HepG2 (cell line): Measurements from ENCODE around the gene B4GALT1. TPM values are rescaled to one million over a fixed set of nuclear protein-coding genes. Genes with fewer than 3 reads are reported as not detected.

Source experiments
- ARHGAP35 ChIP-seq: sonication (generic); formaldehyde crosslinking; IDR thresholded peaks from 2 replicates; pipeline ENCODE4 v1.9.0; 2022; ENCODE audit warnings: mild to moderate bottlenecking, inconsistent platforms, moderate library complexity, missing genetic modification reagents, borderline replicate concordance
- ARID3A ChIP-seq: IDR thresholded peaks from 2 replicates; pipeline ENCODE4 v1.6.1; 2012; ENCODE audit warnings: low read depth, low read length, improper control_type of control experiment
- ASH2L ChIP-seq: fragments of 300-600, 200-600 bp; sonication (generic); IDR thresholded peaks from 2 replicates; pipeline ENCODE4 v1.7.0; 2017; ENCODE audit warnings: low read depth, mild to moderate bottlenecking, moderate library complexity, mixed read lengths, low read length; ENCODE audit not compliant: insufficient read length
- BRD4 ChIP-seq: sonication (generic); formaldehyde crosslinking; IDR thresholded peaks from 2 replicates; pipeline ENCODE4 v1.4.0; 2020; ENCODE audit warnings: missing genetic modification reagents
- CREB1 ChIP-seq, 2 experiments: fragments of 450-650 bp in 1 of 2; IDR thresholded peaks; 2 replicates each; pipeline ENCODE4 v1.6.1; 2016 to 2017; ENCODE audit warnings: control low read depth in 1 of 2, mild to moderate bottlenecking in 1 of 2, missing compliant biosample characterization in 1 of 2, missing genetic modification characterization in 1 of 2
- DR1 ChIP-seq: sonication (generic); formaldehyde crosslinking; IDR thresholded peaks from 2 replicates; pipeline ENCODE4 v1.8.0; 2021; ENCODE audit warnings: mild to moderate bottlenecking, missing genetic modification reagents, inconsistent platforms
- GATAD2A ChIP-seq: IDR thresholded peaks from 2 replicates; pipeline ENCODE4 v1.6.1; 2016
- HDAC1 ChIP-seq: sonication (generic); formaldehyde crosslinking; IDR thresholded peaks from 2 replicates; pipeline ENCODE4 v1.5.1; 2020; ENCODE audit warnings: mild to moderate bottlenecking, missing genetic modification reagents
- HOXA7 ChIP-seq: sonication (generic); formaldehyde crosslinking; IDR thresholded peaks from 2 replicates; pipeline ENCODE4 v1.8.1; 2022; ENCODE audit warnings: mild to moderate bottlenecking, missing genetic modification reagents, moderate library complexity
- MAF1 ChIP-seq: sonication (generic); formaldehyde crosslinking; IDR thresholded peaks from 2 replicates; pipeline ENCODE4 v1.5.0; 2020; ENCODE audit warnings: missing genetic modification reagents, borderline replicate concordance
- MAFK ChIP-seq, 2 experiments: IDR thresholded peaks in 1 of 2; conservative IDR thresholded peaks in 1 of 2; 2 replicates each; pipeline ENCODE4 v1.6.1; 2011; ENCODE audit warnings: improper control_type of control experiment in 2 of 2, low read length in 2 of 2
- MBNL3 ChIP-seq: fragments of 250-450 bp; sonication (Bioruptor Pico); conservative IDR thresholded peaks from 2 replicates; pipeline ENCODE4 v1.8.0; 2022; ENCODE audit warnings: mild to moderate bottlenecking, inconsistent platforms
- MEF2D ChIP-seq: sonication (generic); formaldehyde crosslinking; IDR thresholded peaks from 2 replicates; pipeline ENCODE4 v1.5.1; 2020; ENCODE audit warnings: mild to moderate bottlenecking, missing genetic modification reagents
- MLX ChIP-seq: IDR thresholded peaks from 2 replicates; pipeline ENCODE4 v1.6.1; 2016
- NR2C2 ChIP-seq: sonication (generic); formaldehyde crosslinking; IDR thresholded peaks from 2 replicates; pipeline ENCODE4 v1.4.0; 2020; ENCODE audit warnings: missing genetic modification reagents, mild to moderate bottlenecking, moderate library complexity, borderline replicate concordance
- NR2F6 ChIP-seq, 2 experiments: IDR thresholded peaks; 2 replicates each; pipeline ENCODE4 v1.6.1; 2016; ENCODE audit warnings: antibody characterized with exemption in 1 of 2, mild to moderate bottlenecking in 1 of 2
- PAXIP1 ChIP-seq: sonication (generic); formaldehyde crosslinking; conservative IDR thresholded peaks from 2 replicates; pipeline ENCODE4 v1.4.0; 2020; ENCODE audit warnings: mild to moderate bottlenecking, missing genetic modification reagents, moderate library complexity
- SOX13 ChIP-seq, 3 experiments: fragments of 450-650 bp in 1 of 3; sonication (generic) in 1 of 3; formaldehyde crosslinking in 1 of 3; IDR thresholded peaks in 2 of 3; conservative IDR thresholded peaks in 1 of 3; 2 replicates each; pipeline versions ENCODE4 v1.5.0 to v1.6.1; 2016 to 2020; ENCODE audit warnings: antibody characterized with exemption in 1 of 3, mild to moderate bottlenecking in 1 of 3, missing compliant biosample characterization in 1 of 3, missing genetic modification reagents in 1 of 3, moderate library complexity in 1 of 3
- SOX5 ChIP-seq: IDR thresholded peaks from 2 replicates; pipeline ENCODE4 v1.6.1; 2016; ENCODE audit warnings: borderline replicate concordance
- SOX6 ChIP-seq, 2 experiments: fragments of 450-650 bp in 1 of 2; sonication (generic) in 1 of 2; formaldehyde crosslinking in 1 of 2; IDR thresholded peaks; 2 replicates each; pipeline versions ENCODE4 v1.4.0 to v1.6.1; 2017 to 2020; ENCODE audit warnings: antibody characterized with exemption in 1 of 2, mild to moderate bottlenecking in 1 of 2, missing genetic modification reagents in 1 of 2
- SP5 ChIP-seq: IDR thresholded peaks from 2 replicates; pipeline ENCODE4 v1.6.1; 2016; ENCODE audit warnings: low read depth, borderline replicate concordance
- ZNF607 ChIP-seq: sonication (generic); formaldehyde crosslinking; IDR thresholded peaks from 2 replicates; pipeline ENCODE4 v1.5.1; 2020; ENCODE audit warnings: missing genetic modification reagents, mild to moderate bottlenecking, borderline replicate concordance
- polyA plus RNA-seq, 8 experiments: library from polyadenylated mRNA; depleted of rRNA in 3 of 8; stranded (reverse) in 7 of 8; unstranded in 1 of 8; fragments of >200 nt; fragmentation: Illumina TruSeq in 4 of 8; extraction: Trizol in 4 of 8; gene quantifications; 2 replicates each; pipeline versions ENCODE4 v1.2.1 to v1.2.3, GENCODE V29; 2011 to 2016; ENCODE audit warnings: low read depth in 4 of 8, missing spikeins in 1 of 8, mixed read lengths in 1 of 8; ENCODE audit not compliant: insufficient read depth in 1 of 8
- total RNA-seq, 5 experiments: library from RNA; depleted of rRNA; stranded (reverse); fragments of >200 nt; fragmentation: Illumina TruSeq; extraction: Trizol; gene quantifications; 2 replicates each; pipeline ENCODE4 v1.2.3, GENCODE V29; 2016; ENCODE audit warnings: low read depth in 1 of 5

B4GALT1 gene
- total and polyA plus RNA-seq, 2 of the 13 experiments (the other 11 are each of a cell fraction or from before 2014, with no cell fraction given) = 15.7 to 33.5 TPM

GRCh38 chr9:33172256-33173238, 5.4 kb upstream of the B4GALT1 start (continued):
- TF ChIP-seq SOX6 (IDR thresholded peaks at IDR 0.05) (no peak), SOX6 (CRISPR knock-in tag; IDR thresholded peaks at IDR 0.05) (peak; percentile 97), MBNL3 (CRISPR knock-in tag) (no peak), SP5 (CRISPR knock-in tag) (0 out of 2 replicates have a peak, but pooled peaks have one; percentile 6), NR2C2 (CRISPR knock-in tag) (peak; percentile 29; the same call in 1 of the 2 replicates), ARHGAP35 (no peak), ARID3A (no peak), ZNF607 (CRISPR knock-in tag) (no peak), PAXIP1 (CRISPR knock-in tag) (peak; percentile 76), DR1 (CRISPR knock-in tag) (no peak), SOX5 (CRISPR knock-in tag) (peak; percentile 95), HOXA7 (no peak), HDAC1 (CRISPR knock-in tag) (peak; percentile 41), MEF2D (CRISPR knock-in tag) (peak; percentile 35; the same call in 1 of the 2 replicates), MAF1 (CRISPR knock-in tag) (0 out of 2 replicates have a peak, but pooled peaks have one; percentile 42), ASH2L (peak; percentile 44), NR2F6 (IDR thresholded peaks at IDR 0.05) (peak; percentile 31), NR2F6 (CRISPR knock-in tag; IDR thresholded peaks at IDR 0.05) (peak; percentile 28; the same call in 1 of the 2 replicates), GATAD2A (peak; percentile 54; the same call in 1 of the 2 replicates), SOX13 (IDR thresholded peaks at IDR 0.05) (peak; percentile 60), SOX13 (CRISPR knock-in tag; conservative IDR thresholded peaks at IDR 0.05 in 1 of 2, IDR thresholded peaks at IDR 0.05 in 1 of 2) (peak in 1 of 2 experiments; percentile 95; a peak in 2 of 4 replicates), BRD4 (CRISPR knock-in tag) (0 out of 2 replicates have a peak, but pooled peaks have one; percentile 51), CREB1 (IDR thresholded peaks at IDR 0.05) (no peak), CREB1 (CRISPR knock-in tag; IDR thresholded peaks at IDR 0.05) (peak; percentile 23), MLX (CRISPR knock-in tag) (no peak), MAFK (conservative IDR thresholded peaks at IDR 0.05 in 1 of 2, IDR thresholded peaks at IDR 0.05 in 1 of 2; ENCODE audit: low read length in 2 of 2) (peak; percentile 63 to 67)
